Stimulated activated CD4-positive, alpha-beta T cell treated with anti-CD3 and anti-CD28 coated beads, Interleukin-1b, Interleukin-23, amount 100 ng/mL, for 48 hours (primary cell): ENCODE measurements around the gene CDC20.

Source experiments
- DNase-seq: peaks from one replicate; pipeline ENCODE4 v3.0.0-alpha.2; 2020

CDC20 gene

GRCh38 chr1:43329995-43330751 lies 28.6 kb upstream of the CDC20 start:
- DNase-seq: peak; percentile 74

GRCh38 chr1:43331688-43332087 lies 27.1 kb upstream of the CDC20 start:
- no peak for DNase-seq

GRCh38 chr1:43334453-43335205 lies 24.2 kb upstream of the CDC20 start:
- no peak for DNase-seq

GRCh38 chr1:43337588-43337987 lies 21.2 kb upstream of the CDC20 start, which contains the start of gene MPL:
MPL (plus strand) TSS chr1:43337818; CDS start chr1:43337849, 31 bp downstream.
- DNase-seq: no peak

GRCh38 chr1:43338001-43338400 lies 20.8 kb upstream of the CDC20 start:
- DNase-seq: no peak

GRCh38 chr1:43339584-43340232 lies 19.1 kb upstream of the CDC20 start:
- no peak for DNase-seq

GRCh38 chr1:43340559-43340958 lies 18.2 kb upstream of the CDC20 start:
- DNase-seq: no peak

- DNase-seq: no peak
Observed at GRCh38 chr1:43344267-43344850, 14.4 kb upstream of the CDC20 start.

- no peak for DNase-seq
Observed at GRCh38 chr1:43345120-43345519, 13.7 kb upstream of the CDC20 start.

- DNase-seq: no peak
Observed at GRCh38 chr1:43346636-43347035, 12.1 kb upstream of the CDC20 start.

GRCh38 chr1:43348343-43348808 lies 10.4 kb upstream of the CDC20 start:
- no peak for DNase-seq

GRCh38 chr1:43348809-43349593 lies 9.8 kb upstream of the CDC20 start:
- DNase-seq: peak; percentile 25

- no peak for DNase-seq
Observed at GRCh38 chr1:43349594-43350306, 9.0 kb upstream of the CDC20 start.

- DNase-seq: no peak
Observed at GRCh38 chr1:43350976-43351375, 7.8 kb upstream of the CDC20 start.

- DNase-seq: no peak
Observed at GRCh38 chr1:43351421-43352350, 7.1 kb upstream of the CDC20 start.

GRCh38 chr1:43352351-43352705 lies 6.5 kb upstream of the CDC20 start:
- DNase-seq: no peak

- DNase-seq: no peak
Observed at GRCh38 chr1:43352881-43353280, 5.9 kb upstream of the CDC20 start.

GRCh38 chr1:43354471-43354870 lies 4.3 kb upstream of the CDC20 start:
- DNase-seq: no peak

GRCh38 chr1:43354936-43355335 lies 3.8 kb upstream of the CDC20 start:
- DNase-seq: no peak

GRCh38 chr1:43357251-43357650 lies 1.5 kb upstream of the CDC20 start:
- DNase-seq: no peak
